Stomach (tissue), 9 donors: Measurements from ENCODE around the gene PCDHB1. TPM values are rescaled to one million over a fixed set of nuclear protein-coding genes. Genes with fewer than 3 reads are reported as not detected.
"Not testable (repeated sequence)": the region's sequence is repeated elsewhere in the genome, so short reads cannot be mapped to it uniquely, and the experiment has no call there.

Experiments
- DNase-seq, 2 donors: peaks; one replicate each; pipeline versions ENCODE4 v3.0.0 to v3.0.0-alpha.2; 2013 to 2019
- H3K27ac ChIP-seq, 5 donors: fragments of 200-600 bp in 4 of 5; sonication (generic) in 4 of 5; one replicate each; pipeline ENCODE4 v1.5.1; 2013 to 2019; ENCODE audit warnings: mild to moderate bottlenecking in 1 of 5, moderate library complexity in 1 of 5
- H3K27me3 ChIP-seq, 3 donors: fragments of 200-600 bp; sonication (generic); one replicate each; pipeline ENCODE4 v1.5.1; 2017 to 2019; ENCODE audit warnings: mixed run types in 1 of 3
- H3K36me3 ChIP-seq, 4 donors: fragments of 200-600 bp; sonication (generic); 1 replicate in 3 of 4; 2 replicates in 1 of 4; pipeline ENCODE4 v1.5.1; 2016 to 2019
- H3K4me1 ChIP-seq, 4 donors: fragments of 200-600 bp; sonication (generic); one replicate each; pipeline ENCODE4 v1.5.1; 2016 to 2019
- H3K4me3 ChIP-seq, 4 donors: fragments of 200-600 bp; sonication (generic) in 3 of 4; one replicate each; pipeline ENCODE4 v1.5.1; 2016 to 2019; ENCODE audit warnings: mild to moderate bottlenecking in 1 of 4
- H3K9me3 ChIP-seq, 4 donors: fragments of 200-600 bp; sonication (generic); one replicate each; pipeline ENCODE4 v1.5.1; 2016 to 2019
- EP300 ChIP-seq: sonication (generic); formaldehyde crosslinking; IDR thresholded peaks from one replicate; pipeline ENCODE4 v1.6.1; 2017; ENCODE audit warnings: antibody characterized with exemption
- POLR2A ChIP-seq, 4 donors: fragments of 450-650 bp; IDR thresholded peaks; one replicate each; pipeline ENCODE4 v1.6.1; 2016; ENCODE audit warnings: antibody characterized with exemption in 4 of 4, control low read depth in 2 of 4, mild to moderate bottlenecking in 1 of 4, moderate library complexity in 1 of 4
- POLR2AphosphoS5 ChIP-seq, 3 donors: sonication (generic); formaldehyde crosslinking; IDR thresholded peaks; one replicate each; pipeline ENCODE4 v1.6.1; 2016; ENCODE audit warnings: antibody characterized with exemption in 3 of 3
- WGBS, 5 donors: extraction: QIAGEN DNeasy Blood & Tissue Kit in 3 of 5; methylation state at CpG; one replicate each; pipeline versions ENCODE4 v1.1.5 to v1.1.7; 2013 to 2018; 5-methylcytosine and 5-hydroxymethylcytosine counted together
- intact Hi-C: fragments of 100-400 bp; cut with DNase I; formaldehyde crosslinking; loops from one replicate; pipeline ENCODE4 v1.15.1; 2023; ENCODE audit warnings: low total_unique reads
- polyA plus RNA-seq, 3 donors: library from polyadenylated mRNA; stranded (reverse); fragments of 200-250 nt; gene quantifications; one replicate each; pipeline ENCODE4 v1.2.3, GENCODE V29; 2013
- total RNA-seq, 5 donors: library from RNA; depleted of rRNA; stranded (reverse); fragments of >200 nt; gene quantifications; one replicate each; pipeline versions ENCODE4 v1.1.0 to v1.2.3, GENCODE V29; 2014 to 2016
- TF ChIP-seq, protein P1 (sequence below), 7 experiments: fragments of 450-650 bp in 4 of 7; fragments of 200-600 bp in 3 of 7; sonication (generic) in 3 of 7; IDR thresholded peaks; one replicate each; pipeline ENCODE4 v1.5.1; 2016 to 2019; ENCODE audit warnings: antibody characterized with exemption in 7 of 7, control low read depth in 2 of 7, mild to moderate bottlenecking in 1 of 7
- donor health status: healthy with polysubstance abuse.
- donor health status: Bipolar disorder and iron deficiency.
- donor health status: healthy.

PCDHB1 gene
- total and polyA plus RNA-seq, 8 donors: under 0.01 to 0.37 (median 0.03) TPM; not detected in 5

- WGBS, 5 donors: 37 to 46% (median 42%) methylated on average over 12 of the region's 12 CpGs
- Histone ChIP-seq H3K27me3 (peaks cover 0 to 44% (median 7%) of the 10 kb centered on the region in 3 donors), H3K4me1 (no peaks in the 10 kb centered on the region), H3K4me3 (peak overlapping the region in 2 of 4 donors; percentile 7 to 19), H3K36me3 (no peaks in the 10 kb centered on the region), H3K9me3 (peaks cover 17 to 89% (median 69%) of the 10 kb centered on the region in 4 donors), H3K27ac (no peak overlapping the region)
- intact Hi-C loops: no loop called here
- no peak for DNase-seq
- TF ChIP-seq, protein P1, sequence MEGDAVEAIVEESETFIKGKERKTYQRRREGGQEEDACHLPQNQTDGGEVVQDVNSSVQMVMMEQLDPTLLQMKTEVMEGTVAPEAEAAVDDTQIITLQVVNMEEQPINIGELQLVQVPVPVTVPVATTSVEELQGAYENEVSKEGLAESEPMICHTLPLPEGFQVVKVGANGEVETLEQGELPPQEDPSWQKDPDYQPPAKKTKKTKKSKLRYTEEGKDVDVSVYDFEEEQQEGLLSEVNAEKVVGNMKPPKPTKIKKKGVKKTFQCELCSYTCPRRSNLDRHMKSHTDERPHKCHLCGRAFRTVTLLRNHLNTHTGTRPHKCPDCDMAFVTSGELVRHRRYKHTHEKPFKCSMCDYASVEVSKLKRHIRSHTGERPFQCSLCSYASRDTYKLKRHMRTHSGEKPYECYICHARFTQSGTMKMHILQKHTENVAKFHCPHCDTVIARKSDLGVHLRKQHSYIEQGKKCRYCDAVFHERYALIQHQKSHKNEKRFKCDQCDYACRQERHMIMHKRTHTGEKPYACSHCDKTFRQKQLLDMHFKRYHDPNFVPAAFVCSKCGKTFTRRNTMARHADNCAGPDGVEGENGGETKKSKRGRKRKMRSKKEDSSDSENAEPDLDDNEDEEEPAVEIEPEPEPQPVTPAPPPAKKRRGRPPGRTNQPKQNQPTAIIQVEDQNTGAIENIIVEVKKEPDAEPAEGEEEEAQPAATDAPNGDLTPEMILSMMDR (IDR thresholded peaks at IDR 0.05): no peak
- no peak for TF ChIP-seq POLR2AphosphoS5 (IDR thresholded peaks at IDR 0.05)
Measured at GRCh38 chr5:141095263-141095641, 44.1 kb downstream of the PCDHB1 start.

GRCh38 chr5:141096181-141096580, 45.0 kb downstream of the PCDHB1 start:
- H3K36me3 ChIP-seq, intact Hi-C loops, H3K4me1 ChIP-seq, H3K27ac ChIP-seq, H3K4me3 ChIP-seq, DNase-seq: not testable (repeated sequence)
- 36 to 59% (median 44%) methylated on average over 11 to 30 of the region's 46 CpGs for whole genome bisulfite sequencing, 5 donors
- H3K9me3 ChIP-seq: peaks cover 23 to 91% (median 74%) of the 10 kb centered on the region in 4 donors
- H3K27me3 ChIP-seq: peaks cover 0 to 53% (median 7%) of the 10 kb centered on the region in 3 donors

DNA sequence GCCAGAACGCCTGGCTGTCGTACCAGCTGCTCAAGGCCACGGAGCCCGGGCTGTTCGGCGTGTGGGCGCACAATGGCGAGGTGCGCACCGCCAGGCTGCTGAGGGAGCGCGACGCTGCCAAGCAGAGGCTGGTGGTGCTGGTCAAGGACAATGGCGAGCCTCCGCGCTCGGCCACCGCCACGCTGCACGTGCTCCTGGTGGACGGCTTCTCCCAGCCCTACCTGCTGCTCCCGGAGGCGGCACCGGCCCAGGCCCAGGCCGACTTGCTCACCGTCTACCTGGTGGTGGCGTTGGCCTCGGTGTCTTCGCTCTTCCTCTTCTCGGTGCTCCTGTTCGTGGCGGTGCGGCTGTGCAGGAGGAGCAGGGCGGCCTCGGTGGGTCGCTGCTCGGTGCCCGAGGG, 45.4 kb downstream of the PCDHB1 start:
- H3K36me3 ChIP-seq, H3K4me3 ChIP-seq, DNase-seq, intact Hi-C loops, H3K27ac ChIP-seq, H3K4me1 ChIP-seq: not testable (repeated sequence)
- Histone ChIP-seq H3K27me3 (peaks cover 0 to 53% (median 7%) of the 10 kb centered on the region in 3 donors), H3K9me3 (peaks cover 23 to 92% (median 76%) of the 10 kb centered on the region in 4 donors)
- WGBS, 5 donors: 28 to 72% (median 32%) methylated on average over 5 to 32 of the region's 38 CpGs

DNA sequence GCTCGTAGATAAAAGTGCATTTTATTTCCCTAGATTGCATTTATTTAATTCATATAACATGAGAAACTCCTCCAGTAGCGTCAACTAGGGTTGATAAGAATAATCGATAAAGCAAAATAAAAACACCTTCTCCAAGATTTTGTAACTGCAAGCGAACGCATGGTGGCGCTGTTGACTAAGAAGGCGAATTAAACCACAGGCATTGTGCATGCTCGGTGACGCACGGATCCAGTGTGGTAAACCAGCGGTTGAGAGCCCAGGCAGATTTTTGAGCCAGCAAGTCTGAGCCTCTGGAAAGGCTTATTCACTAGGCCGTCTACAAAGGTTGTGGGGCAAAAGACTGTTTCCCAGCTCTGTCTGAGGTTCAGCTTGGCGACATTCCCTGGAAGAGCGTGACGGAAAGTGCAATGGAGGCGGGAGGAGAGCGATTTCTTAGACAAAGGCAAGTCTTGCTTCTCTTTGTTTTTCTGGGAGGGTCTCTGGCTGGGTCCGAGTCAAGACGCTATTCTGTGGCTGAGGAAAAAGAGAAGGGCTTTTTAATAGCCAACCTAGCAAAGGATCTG, 49.1 kb downstream of the PCDHB1 start, which contains the start of gene PCDHB3:
PCDHB3 (plus strand) TSS at position 231 of the 563 bp plus-strand sequence; CDS start at position 408, 177 bp downstream.
- no peak for TF ChIP-seq POLR2AphosphoS5 (IDR thresholded peaks at IDR 0.05)
- TF ChIP-seq, protein P1 (IDR thresholded peaks at IDR 0.05): no peak
- no peak for TF ChIP-seq POLR2A (IDR thresholded peaks at IDR 0.05)
- TF ChIP-seq EP300: no peak
- Histone ChIP-seq H3K27ac (no peak within 1 kb of the TSS), H3K4me1 (no peaks in the 10 kb centered on the region), H3K4me3 (peak within 1 kb of the TSS in 1 of 4 donors; percentile 17), H3K9me3 (peaks cover 13 to 77% (median 56%) of the 10 kb centered on the region in 4 donors), H3K27me3 (peaks cover 0 to 45% (median 0%) of the 10 kb centered on the region in 3 donors), H3K36me3 (no peaks in the 10 kb centered on the region)
- 18 to 26% (median 19%) methylated on average over 19 of the region's 19 CpGs for WGBS, 5 donors
- intact Hi-C loops: no loop called here
- DNase-seq: peak in 1 of 2 donors; percentile 59

- H3K9me3 ChIP-seq: peaks cover 9 to 70% (median 48%) of the 10 kb centered on the region in 4 donors
- no peak for DNase-seq
- 34 to 63% (median 41%) methylated on average over 20 of the region's 20 CpGs for WGBS, 5 donors
Measured at GRCh38 chr5:141101059-141101458, 49.9 kb downstream of the PCDHB1 start.

GRCh38 chr5:141102070-141102469, 50.9 kb downstream of the PCDHB1 start:
- H3K4me3 ChIP-seq, H3K36me3 ChIP-seq, H3K4me1 ChIP-seq, intact Hi-C loops, DNase-seq, H3K27ac ChIP-seq: not testable (repeated sequence)
- WGBS, 5 donors: 36 to 54% (median 40%) methylated on average over 1 to 39 of the region's 39 CpGs
- peaks cover 9 to 67% (median 42%) of the 10 kb centered on the region in 4 donors for H3K9me3 ChIP-seq
- peaks cover 0 to 33% (median 0%) of the 10 kb centered on the region in 3 donors for H3K27me3 ChIP-seq

More at GRCh38 chr5:141101059-141101458, 49.9 kb downstream of the PCDHB1 start:
- Histone ChIP-seq H3K4me1 (no peaks in the 10 kb centered on the region), H3K27ac (no peak overlapping the region), H3K4me3 (peak overlapping the region in 1 of 4 donors; percentile 17), H3K36me3 (no peaks in the 10 kb centered on the region), H3K27me3 (peaks cover 0 to 40% (median 0%) of the 10 kb centered on the region in 3 donors)
- intact Hi-C loops: no loop called here
- TF ChIP-seq, protein P1 (IDR thresholded peaks at IDR 0.05): no peak
- TF ChIP-seq POLR2A (IDR thresholded peaks at IDR 0.05) (no peak), EP300 (no peak), POLR2AphosphoS5 (IDR thresholded peaks at IDR 0.05) (no peak)

DNA sequence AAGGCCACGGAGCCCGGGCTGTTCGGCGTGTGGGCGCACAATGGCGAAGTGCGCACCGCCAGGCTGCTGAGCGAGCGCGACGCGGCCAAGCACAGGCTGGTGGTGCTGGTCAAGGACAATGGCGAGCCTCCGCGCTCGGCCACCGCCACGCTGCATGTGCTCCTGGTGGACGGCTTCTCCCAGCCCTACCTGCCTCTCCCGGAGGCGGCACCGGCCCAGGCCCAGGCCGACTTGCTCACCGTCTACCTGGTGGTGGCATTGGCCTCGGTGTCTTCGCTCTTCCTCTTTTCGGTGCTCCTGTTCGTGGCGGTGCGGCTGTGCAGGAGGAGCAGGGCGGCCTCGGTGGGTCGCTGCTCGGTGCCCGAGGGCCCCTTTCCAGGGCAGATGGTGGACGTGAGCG, 51.3 kb downstream of the PCDHB1 start:
- DNase-seq, H3K27ac ChIP-seq, H3K36me3 ChIP-seq, H3K4me1 ChIP-seq, intact Hi-C loops, H3K4me3 ChIP-seq: not testable (repeated sequence)
- WGBS, 5 donors: 29 to 48% (median 47%) methylated on average over 12 to 22 of the region's 38 CpGs; no CpG with 5 or more reads in 2 of the 5 donors
- H3K9me3 ChIP-seq: peaks cover 9 to 65% (median 41%) of the 10 kb centered on the region in 4 donors
- peaks cover 0 to 29% (median 0%) of the 10 kb centered on the region in 3 donors for H3K27me3 ChIP-seq
